K562 (cell line): ENCODE data around the gene HK1. TPM values are rescaled to one million over a fixed set of nuclear protein-coding genes. Genes with fewer than 3 reads are reported as not detected.

Experiments
- ATAC-seq: fragments of 200-7000 bp; cut with Tn5 transposase; 3 replicates; pipeline ENCODE4 v1.9.1; 2020; ENCODE audit warnings: moderate library complexity
- BruUV-seq: library from RNA; stranded (reverse); fragments of 400-500 nt; replicated peaks from 2 replicates; lab custom pipeline; 2021; lab: Mats Ljungman, UMichigan
- CTCF ChIA-PET: fragments of 300-600 bp; formaldehyde crosslinking; extraction: SDS; loops from one replicate; lab custom pipeline; 2021; ENCODE audit warnings: low intra/inter-chr PET ratio; lab: Yijun Ruan, JAX
- POLR2A ChIA-PET: fragments of 300-600, 350-650 bp; sonication (Branson Sonifier 250); formaldehyde crosslinking; extraction: SDS; loops from one replicate; lab custom pipeline; 2021; ENCODE audit warnings: antibody characterized with exemption, inconsistent platforms; lab: Yijun Ruan, JAX
- DNase-seq, 4 experiments: peaks; one replicate each; pipeline versions ENCODE4 v3.0.0 to v3.0.0-alpha.2; 2011 to 2018; ENCODE audit warnings: low spot score in 3 of 4, mixed read lengths in 3 of 4; ENCODE audit errors: extremely low read depth in 1 of 4
- FAIRE-seq: peaks from 2 replicates; lab custom pipeline; 2011; peaks lifted over from hg19 to GRCh38; lab: Jason Lieb, UNC
- H2AFZ ChIP-seq: 2 replicates; pipeline ENCODE4 v1.6.0; 2011; ENCODE audit warnings: low read depth, low read length, control low read depth, inconsistent platforms
- H3K27ac ChIP-seq: fragments of 200-600 bp; 3 replicates; pipeline ENCODE4 v1.8.0; 2011; ENCODE audit warnings: low read depth, mild to moderate bottlenecking, control low read depth, inconsistent platforms, low read length, moderate library complexity, mixed read lengths; ENCODE audit errors: extremely low read depth
- H3K27me3 ChIP-seq, 2 experiments: fragments of 300-600 bp in 1 of 2; 2 replicates in 1 of 2; 3 replicates in 1 of 2; pipeline versions ENCODE4 v1.6.0 to v1.8.0; 2011; ENCODE audit warnings: inconsistent platforms in 2 of 2, low read length in 2 of 2, mild to moderate bottlenecking in 1 of 2, mixed read lengths in 1 of 2, moderate library complexity in 1 of 2; ENCODE audit not compliant: control insufficient read depth in 2 of 2, insufficient read depth in 2 of 2
- H3K36me3 ChIP-seq: fragments of 300-600 bp; 3 replicates; pipeline ENCODE4 v1.8.0; 2011; ENCODE audit warnings: mild to moderate bottlenecking, low read length, inconsistent platforms; ENCODE audit not compliant: control insufficient read depth, insufficient read depth
- H3K4me1 ChIP-seq, 2 experiments: fragments of 200-600 bp in 1 of 2; replicated peaks in 1 of 2; 2 replicates in 1 of 2; 3 replicates in 1 of 2; pipeline versions ENCODE4 v1.5.1 to v1.8.0; 2011; ENCODE audit warnings: inconsistent platforms in 2 of 2, low read length in 2 of 2, mild to moderate bottlenecking in 1 of 2, mixed read lengths in 1 of 2, moderate library complexity in 1 of 2; ENCODE audit not compliant: control insufficient read depth in 2 of 2, insufficient read depth in 2 of 2
- H3K4me2 ChIP-seq: 2 replicates; pipeline ENCODE4 v1.6.1; 2011; ENCODE audit warnings: low read length, control low read depth, inconsistent platforms, mixed read lengths; ENCODE audit not compliant: insufficient read depth
- H3K4me3 ChIP-seq: fragments of 200-600 bp; sonication (generic), shearing (Covaris generic); 2 replicates; pipeline ENCODE4 v1.5.1; 2016; ENCODE audit warnings: control low read depth, inconsistent platforms
- H3K79me2 ChIP-seq: fragments of 200-600 bp; 3 replicates; pipeline ENCODE4 v1.8.0; 2011; ENCODE audit warnings: low read length, inconsistent platforms; ENCODE audit not compliant: control insufficient read depth, insufficient read depth
- H3K9ac ChIP-seq, 2 experiments: 2 replicates each; pipeline versions ENCODE4 v1.6.0 to v1.6.1; 2011; ENCODE audit warnings: low read depth in 2 of 2, low read length in 2 of 2, control low read depth in 1 of 2, inconsistent platforms in 1 of 2, mild to moderate bottlenecking in 1 of 2, mixed read lengths in 1 of 2; ENCODE audit not compliant: insufficient read depth in 1 of 2
- H3K9me1 ChIP-seq: one replicate; pipeline ENCODE4 v1.6.0; 2011; ENCODE audit warnings: inconsistent platforms, mild to moderate bottlenecking, low read length, moderate library complexity; ENCODE audit not compliant: control insufficient read depth, insufficient read depth
- H3K9me3 ChIP-seq: replicated peaks from 2 replicates; pipeline ENCODE4 v1.5.1; 2011; ENCODE audit warnings: low read depth, low read length, inconsistent platforms; ENCODE audit not compliant: control insufficient read depth, insufficient read depth
- H4K20me1 ChIP-seq: replicated peaks from 2 replicates; pipeline ENCODE4 v1.6.1; 2011; ENCODE audit warnings: low read length, inconsistent platforms, mixed read lengths; ENCODE audit not compliant: control insufficient read depth, insufficient read depth
- ARID2 ChIP-seq: fragments of 450-650 bp; IDR thresholded peaks from 2 replicates; pipeline ENCODE4 v1.6.1; 2017; ENCODE audit warnings: antibody characterized with exemption, mild to moderate bottlenecking
- FOXA3 ChIP-seq, 2 experiments: fragments of 450-650 bp in 1 of 2; sonication (generic) in 1 of 2; formaldehyde crosslinking; IDR thresholded peaks in 1 of 2; conservative IDR thresholded peaks in 1 of 2; 2 replicates each; pipeline versions ENCODE4 v1.4.0 to v1.8.0; 2020 to 2022; ENCODE audit warnings: mild to moderate bottlenecking in 2 of 2, missing genetic modification reagents in 1 of 2
- RBM15 ChIP-seq: fragments of 200-400 bp; formaldehyde crosslinking; IDR thresholded peaks from 2 replicates; pipeline ENCODE4 v1.6.1; 2018; ENCODE audit warnings: mild to moderate bottlenecking, low read length, moderate library complexity; ENCODE audit not compliant: insufficient read depth
- SNIP1 ChIP-seq: fragments of 450-650 bp; IDR thresholded peaks from 2 replicates; pipeline ENCODE4 v1.7.1; 2017; ENCODE audit warnings: low read depth, mild to moderate bottlenecking
- STAT5A ChIP-seq: IDR thresholded peaks from 2 replicates; pipeline ENCODE4 v1.6.1; 2012; ENCODE audit warnings: low read length, inconsistent platforms, borderline replicate concordance
- ZFP30 ChIP-seq: fragments of 250-450 bp; sonication (Bioruptor Pico); IDR thresholded peaks from 2 replicates; pipeline ENCODE4 v1.8.0; 2022; ENCODE audit warnings: moderate library complexity, mild to moderate bottlenecking, inconsistent platforms, borderline replicate concordance
- ZNF224 ChIP-seq: sonication (generic); formaldehyde crosslinking; IDR thresholded peaks from 2 replicates; pipeline ENCODE4 v1.8.0; 2022; ENCODE audit warnings: mild to moderate bottlenecking, missing genetic modification reagents
- WGBS: fragments of 100-300 bp; shearing (Covaris generic); methylation state at CpG from one replicate; pipeline ENCODE4 v1.1.6; 2016; ENCODE audit warnings: low coverage, mixed read lengths; ENCODE audit not compliant: insufficient coverage; ENCODE audit errors: missing lambda C conversion rate; 5-methylcytosine and 5-hydroxymethylcytosine counted together
- in situ Hi-C: fragments of 300-500 bp; cut with MboI; formaldehyde crosslinking; loops from 4 replicates; pipeline ENCODE4 v1.15.0; 2018; ENCODE audit warnings: inconsistent platforms, mixed read lengths
- intact Hi-C: fragments of 100-400 bp; cut with micrococcal nuclease; formaldehyde crosslinking; loops from 2 replicates; pipeline ENCODE4 v1.14.2; 2022
- polyA plus RNA-seq, 8 experiments: library from polyadenylated mRNA; depleted of rRNA in 4 of 8; stranded (reverse) in 5 of 8; unstranded in 3 of 8; fragments of >200 nt; fragmentation: Nextera tagmentation in 2 of 8; fragmentation: Illumina TruSeq in 1 of 8; extraction: Ambion mirVana in 2 of 8; extraction: Trizol in 1 of 8; gene quantifications; 2 replicates each; pipeline versions ENCODE4 v1.2.1 to v1.2.3, GENCODE V29; 2011 to 2014; ENCODE audit warnings: inconsistent platforms in 1 of 8, missing spikeins in 1 of 8
- total RNA-seq, 7 experiments: library from RNA; depleted of rRNA in 6 of 7; stranded (reverse); fragments of >200 nt in 6 of 7; fragmentation: Illumina TruSeq in 2 of 7; extraction: Trizol in 2 of 7; gene quantifications; 2 replicates each; pipeline versions ENCODE4 v1.2.1 to v1.2.3, GENCODE V29; 2011 to 2021; ENCODE audit warnings: low replicate concordance in 1 of 7
- TF ChIP-seq, protein P1 (sequence below): fragments of 450-650 bp; formaldehyde crosslinking; IDR thresholded peaks from 2 replicates; pipeline ENCODE4 v1.4.0; 2022; ENCODE audit warnings: mild to moderate bottlenecking, moderate library complexity
- TF ChIP-seq, protein P2 (sequence below), 2 experiments: fragments of 150-350 bp in 1 of 2; IDR thresholded peaks; 2 replicates each; pipeline ENCODE4 v1.6.1; 2012 to 2016; ENCODE audit warnings: low read depth in 2 of 2, low read length in 2 of 2, mild to moderate bottlenecking in 1 of 2, moderate library complexity in 1 of 2
- TF ChIP-seq, protein P3 (sequence below): sonication (generic); formaldehyde crosslinking; IDR thresholded peaks from 2 replicates; pipeline ENCODE4 v1.4.0; 2020; ENCODE audit warnings: mild to moderate bottlenecking, missing genetic modification reagents

The HK1 gene
- total and polyA plus RNA-seq, 9 of the 15 experiments (the other 6 are each of a cell fraction or from before 2014, with no cell fraction given): 29.2 to 444 (median 193) TPM

DNA sequence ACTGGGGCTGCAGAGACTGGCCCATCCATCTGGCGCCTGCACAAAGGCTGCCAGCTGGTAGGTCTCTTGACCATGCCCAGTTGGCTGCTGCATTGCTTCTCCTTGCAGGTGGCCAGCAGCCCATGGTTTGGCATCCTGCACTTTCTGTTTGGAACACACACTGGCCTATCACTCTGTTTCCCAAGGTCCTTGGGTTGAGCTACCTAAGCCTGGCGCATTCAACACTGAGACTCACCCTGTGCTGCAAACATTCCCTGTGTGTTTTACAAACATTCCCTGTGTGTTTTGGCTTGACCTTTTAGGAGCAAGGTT, 83.0 kb downstream of the HK1 start:
- no peaks in the 10 kb centered on the region for H3K9me3 ChIP-seq
- peaks cover 0 to 4% of the 10 kb centered on the region in 2 experiments; a peak in 2 of 5 replicates for H3K4me1 ChIP-seq
- ChIA-PET CTCF (no interaction called here), POLR2A (interaction anchor here (1.1 to 1.2 kb wide), 3 partner anchors 19 to 46 kb away, joined by 3 to 4 read pairs (median 3); no protein-coding TSS in a partner anchor)
- BruUV-seq: no TSS peak
- no peak overlapping the region for H3K4me2 ChIP-seq
- H4K20me1 ChIP-seq: peaks cover 11% of the 10 kb centered on the region; the same call in 1 of the 2 replicates
- H3K27me3 ChIP-seq: no peaks in the 10 kb centered on the region
- intact Hi-C loops (no loop called here), in situ Hi-C loops (no loop called here)
- peaks cover 75% of the 10 kb centered on the region for H3K79me2 ChIP-seq
- H3K36me3 ChIP-seq: peaks cover 96% of the 10 kb centered on the region
- no peak overlapping the region for H3K9ac ChIP-seq
- peaks cover 2% of the 10 kb centered on the region for H3K9me1 ChIP-seq
- TF ChIP-seq, protein P1, sequence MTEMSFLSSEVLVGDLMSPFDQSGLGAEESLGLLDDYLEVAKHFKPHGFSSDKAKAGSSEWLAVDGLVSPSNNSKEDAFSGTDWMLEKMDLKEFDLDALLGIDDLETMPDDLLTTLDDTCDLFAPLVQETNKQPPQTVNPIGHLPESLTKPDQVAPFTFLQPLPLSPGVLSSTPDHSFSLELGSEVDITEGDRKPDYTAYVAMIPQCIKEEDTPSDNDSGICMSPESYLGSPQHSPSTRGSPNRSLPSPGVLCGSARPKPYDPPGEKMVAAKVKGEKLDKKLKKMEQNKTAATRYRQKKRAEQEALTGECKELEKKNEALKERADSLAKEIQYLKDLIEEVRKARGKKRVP (CRISPR knock-in tag): no peak
- TF ChIP-seq, protein P2, sequence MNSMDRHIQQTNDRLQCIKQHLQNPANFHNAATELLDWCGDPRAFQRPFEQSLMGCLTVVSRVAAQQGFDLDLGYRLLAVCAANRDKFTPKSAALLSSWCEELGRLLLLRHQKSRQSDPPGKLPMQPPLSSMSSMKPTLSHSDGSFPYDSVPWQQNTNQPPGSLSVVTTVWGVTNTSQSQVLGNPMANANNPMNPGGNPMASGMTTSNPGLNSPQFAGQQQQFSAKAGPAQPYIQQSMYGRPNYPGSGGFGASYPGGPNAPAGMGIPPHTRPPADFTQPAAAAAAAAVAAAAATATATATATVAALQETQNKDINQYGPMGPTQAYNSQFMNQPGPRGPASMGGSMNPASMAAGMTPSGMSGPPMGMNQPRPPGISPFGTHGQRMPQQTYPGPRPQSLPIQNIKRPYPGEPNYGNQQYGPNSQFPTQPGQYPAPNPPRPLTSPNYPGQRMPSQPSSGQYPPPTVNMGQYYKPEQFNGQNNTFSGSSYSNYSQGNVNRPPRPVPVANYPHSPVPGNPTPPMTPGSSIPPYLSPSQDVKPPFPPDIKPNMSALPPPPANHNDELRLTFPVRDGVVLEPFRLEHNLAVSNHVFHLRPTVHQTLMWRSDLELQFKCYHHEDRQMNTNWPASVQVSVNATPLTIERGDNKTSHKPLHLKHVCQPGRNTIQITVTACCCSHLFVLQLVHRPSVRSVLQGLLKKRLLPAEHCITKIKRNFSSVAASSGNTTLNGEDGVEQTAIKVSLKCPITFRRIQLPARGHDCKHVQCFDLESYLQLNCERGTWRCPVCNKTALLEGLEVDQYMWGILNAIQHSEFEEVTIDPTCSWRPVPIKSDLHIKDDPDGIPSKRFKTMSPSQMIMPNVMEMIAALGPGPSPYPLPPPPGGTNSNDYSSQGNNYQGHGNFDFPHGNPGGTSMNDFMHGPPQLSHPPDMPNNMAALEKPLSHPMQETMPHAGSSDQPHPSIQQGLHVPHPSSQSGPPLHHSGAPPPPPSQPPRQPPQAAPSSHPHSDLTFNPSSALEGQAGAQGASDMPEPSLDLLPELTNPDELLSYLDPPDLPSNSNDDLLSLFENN (IDR thresholded peaks at IDR 0.05; ENCODE audit: low read depth in 2 of 2, low read length in 2 of 2): no peak
- TF ChIP-seq, protein P3, sequence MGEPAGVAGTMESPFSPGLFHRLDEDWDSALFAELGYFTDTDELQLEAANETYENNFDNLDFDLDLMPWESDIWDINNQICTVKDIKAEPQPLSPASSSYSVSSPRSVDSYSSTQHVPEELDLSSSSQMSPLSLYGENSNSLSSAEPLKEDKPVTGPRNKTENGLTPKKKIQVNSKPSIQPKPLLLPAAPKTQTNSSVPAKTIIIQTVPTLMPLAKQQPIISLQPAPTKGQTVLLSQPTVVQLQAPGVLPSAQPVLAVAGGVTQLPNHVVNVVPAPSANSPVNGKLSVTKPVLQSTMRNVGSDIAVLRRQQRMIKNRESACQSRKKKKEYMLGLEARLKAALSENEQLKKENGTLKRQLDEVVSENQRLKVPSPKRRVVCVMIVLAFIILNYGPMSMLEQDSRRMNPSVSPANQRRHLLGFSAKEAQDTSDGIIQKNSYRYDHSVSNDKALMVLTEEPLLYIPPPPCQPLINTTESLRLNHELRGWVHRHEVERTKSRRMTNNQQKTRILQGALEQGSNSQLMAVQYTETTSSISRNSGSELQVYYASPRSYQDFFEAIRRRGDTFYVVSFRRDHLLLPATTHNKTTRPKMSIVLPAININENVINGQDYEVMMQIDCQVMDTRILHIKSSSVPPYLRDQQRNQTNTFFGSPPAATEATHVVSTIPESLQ (CRISPR knock-in tag): no peak
- TF ChIP-seq ZNF224 (CRISPR knock-in tag) (no peak), ZFP30 (CRISPR knock-in tag) (no peak), FOXA3 (CRISPR knock-in tag; conservative IDR thresholded peaks at IDR 0.05 in 1 of 2, IDR thresholded peaks at IDR 0.05 in 1 of 2) (no peak), STAT5A (no peak), RBM15 (no peak), SNIP1 (no peak), ARID2 (no peak)
- ATAC-seq (no peak), FAIRE-seq (no peak), DNase-seq (no peak)
- no peak overlapping the region for H3K27ac ChIP-seq
- 97% methylated on average over 2 of the region's 2 CpGs for WGBS
- no peak overlapping the region for H2AFZ ChIP-seq
- H3K4me3 ChIP-seq: no peak overlapping the region
